B cell (primary cell): ENCODE measurements around the gene CHCHD3. TPM values are rescaled to one million over a fixed set of nuclear protein-coding genes. Genes with fewer than 3 reads are reported as not detected.

Experiments
- ATAC-seq: fragments of 200-7000 bp; cut with Tn5 transposase; one replicate; pipeline ENCODE4 v1.10.0; 2021; ENCODE audit warnings: low read depth, mild to moderate bottlenecking, moderate number of reproducible peaks, moderate library complexity
- CTCF ChIA-PET: fragments of 350-600 bp; sonication (Branson Sonifier 250); formaldehyde crosslinking; loops from one replicate; lab custom pipeline; 2021; ENCODE audit warnings: antibody characterized with exemption, inconsistent platforms; lab: Charles Lee
- POLR2A ChIA-PET: fragments of 350-600 bp; sonication (Branson Sonifier 250); formaldehyde crosslinking; loops from one replicate; lab custom pipeline; 2021; ENCODE audit warnings: antibody characterized with exemption; lab: Charles Lee
- DNase-seq: peaks from one replicate; pipeline ENCODE4 v3.0.0; 2013
- H2AFZ ChIP-seq: 2 replicates; pipeline ENCODE4 v1.6.1; 2012; ENCODE audit warnings: mild to moderate bottlenecking, low read depth, low read length; ENCODE audit not compliant: insufficient read depth, poor library complexity, severe bottlenecking
- H3K27ac ChIP-seq, 2 donors: 1 replicate in 1 of 2; 2 replicates in 1 of 2; pipeline ENCODE4 v1.5.1; 2012 to 2013; ENCODE audit warnings: low read length in 2 of 2, mild to moderate bottlenecking in 2 of 2, moderate library complexity in 1 of 2
- H3K27me3 ChIP-seq, 4 experiments: fragments of 200-600 bp in 1 of 4; sonication (generic) in 1 of 4; replicated peaks in 1 of 4; 1 replicate in 2 of 4; 2 replicates in 2 of 4; pipeline versions ENCODE4 v1.6.1 to v1.7.0; 2013 to 2016; ENCODE audit warnings: low read length in 3 of 4, mild to moderate bottlenecking in 2 of 4, mixed read lengths in 1 of 4, moderate library complexity in 1 of 4; ENCODE audit not compliant: insufficient read depth in 4 of 4, control insufficient read depth in 3 of 4; ENCODE audit errors: control extremely low read depth in 1 of 4
- H3K36me3 ChIP-seq, 2 experiments: replicated peaks in 1 of 2; 1 replicate in 1 of 2; 2 replicates in 1 of 2; pipeline versions ENCODE4 v1.6.1 to v1.7.1; 2013; ENCODE audit warnings: low read length in 1 of 2; ENCODE audit not compliant: insufficient read depth in 2 of 2, control insufficient read depth in 1 of 2; ENCODE audit errors: control extremely low read depth in 1 of 2, extremely low read depth in 1 of 2
- H3K4me1 ChIP-seq, 2 donors: fragments of 200-600 bp in 1 of 2; sonication (generic) in 1 of 2; 1 replicate in 1 of 2; 2 replicates in 1 of 2; pipeline versions ENCODE4 v1.5.1 to v1.6.1; 2013 to 2017; ENCODE audit warnings: low read length in 2 of 2; ENCODE audit not compliant: control insufficient read depth in 2 of 2, insufficient read depth in 2 of 2
- H3K4me2 ChIP-seq: replicated peaks from 2 replicates; pipeline ENCODE3; 2012; ENCODE audit warnings: mild to moderate bottlenecking, low read depth, low read length; ENCODE audit not compliant: poor library complexity, severe bottlenecking
- H3K4me3 ChIP-seq, 5 experiments: fragments of 200-600 bp in 1 of 5; sonication (generic) in 1 of 5; 1 replicate in 3 of 5; 2 replicates in 2 of 5; pipeline versions ENCODE4 v1.5.1 to v1.7.0; 2011 to 2016; ENCODE audit warnings: low read length in 4 of 5, mild to moderate bottlenecking in 4 of 5, low read depth in 2 of 5, control low read depth in 1 of 5, moderate library complexity in 1 of 5; ENCODE audit not compliant: insufficient read depth in 1 of 5; ENCODE audit errors: control extremely low read depth in 1 of 5, extremely low read depth in 1 of 5
- H3K79me2 ChIP-seq: fragments of 200-600 bp; sonication (generic); one replicate; pipeline ENCODE4 v1.6.0; 2016; ENCODE audit warnings: low read length; ENCODE audit not compliant: control insufficient read depth, insufficient read depth
- H3K9ac ChIP-seq: fragments of 200-600 bp; sonication (generic); 2 replicates; pipeline ENCODE4 v1.6.1; 2017; ENCODE audit warnings: mild to moderate bottlenecking, low read length, moderate library complexity
- H3K9me3 ChIP-seq, 3 donors: one replicate each; pipeline versions ENCODE4 v1.6.1 to v1.7.1; 2013; ENCODE audit warnings: low read length in 2 of 3; ENCODE audit not compliant: control insufficient read depth in 2 of 3, insufficient read depth in 1 of 3; ENCODE audit errors: control extremely low read depth in 1 of 3
- H4K20me1 ChIP-seq: 2 replicates; pipeline ENCODE4 v1.6.0; 2012; ENCODE audit warnings: mild to moderate bottlenecking, low read length; ENCODE audit not compliant: insufficient read depth, control insufficient read depth, poor library complexity, severe bottlenecking
- H3K27ac Mint-ChIP-seq: one replicate; pipeline ENCODE4 v1.8.0; 2021; ENCODE audit warnings: mixed read lengths
- H3K27me3 Mint-ChIP-seq: one replicate; pipeline ENCODE4 v1.8.0; 2021; ENCODE audit warnings: mixed read lengths
- H3K4me1 Mint-ChIP-seq: one replicate; pipeline ENCODE4 v1.8.0; 2021; ENCODE audit warnings: mixed read lengths
- H3K4me3 Mint-ChIP-seq: one replicate; pipeline ENCODE4 v1.8.0; 2021; ENCODE audit warnings: mixed read lengths
- H3K9me3 Mint-ChIP-seq: one replicate; pipeline ENCODE4 v1.8.0; 2022; ENCODE audit warnings: mixed read lengths; ENCODE audit not compliant: insufficient read depth
- EZH2 ChIP-seq: IDR thresholded peaks from 2 replicates; pipeline ENCODE4 v1.6.1; 2012; ENCODE audit warnings: borderline replicate concordance, low read depth, mild to moderate bottlenecking, moderate library complexity, low read length; ENCODE audit not compliant: insufficient read depth, poor library complexity, severe bottlenecking
- WGBS: methylation state at CpG from one replicate; pipeline ENCODE4 v1.1.5; 2013; ENCODE audit warnings: missing lambda C conversion rate; ENCODE audit not compliant: insufficient coverage; 5-methylcytosine and 5-hydroxymethylcytosine counted together
- intact Hi-C: fragments of 100-400 bp; cut with micrococcal nuclease; formaldehyde crosslinking; loops from one replicate; pipeline ENCODE4 v1.10.0; 2022
- polyA plus RNA-seq: library from polyadenylated mRNA; depleted of rRNA; stranded (reverse); fragments of >200 nt; gene quantifications from 2 replicates; pipeline ENCODE4 v1.2.3, GENCODE V29; 2012
- total RNA-seq, 2 donors: library from RNA; stranded (reverse); fragments of 120-200 nt in 1 of 2; gene quantifications; 1 replicate in 1 of 2; 2 replicates in 1 of 2; pipeline versions ENCODE4 v1.2.3 to v1.2.4, GENCODE V29; 2013 to 2022
- TF ChIP-seq, protein P1 (sequence below): fragments of 200-600 bp; IDR thresholded peaks from one replicate; pipeline ENCODE4 v1.8.0; 2022; ENCODE audit warnings: antibody characterized with exemption, mild to moderate bottlenecking

Gene CHCHD3
- total and polyA plus RNA-seq, 2 donors (not counting 1 experiment from before 2014, with no cell fraction given) = 20.1 to 38.4 TPM

DNA sequence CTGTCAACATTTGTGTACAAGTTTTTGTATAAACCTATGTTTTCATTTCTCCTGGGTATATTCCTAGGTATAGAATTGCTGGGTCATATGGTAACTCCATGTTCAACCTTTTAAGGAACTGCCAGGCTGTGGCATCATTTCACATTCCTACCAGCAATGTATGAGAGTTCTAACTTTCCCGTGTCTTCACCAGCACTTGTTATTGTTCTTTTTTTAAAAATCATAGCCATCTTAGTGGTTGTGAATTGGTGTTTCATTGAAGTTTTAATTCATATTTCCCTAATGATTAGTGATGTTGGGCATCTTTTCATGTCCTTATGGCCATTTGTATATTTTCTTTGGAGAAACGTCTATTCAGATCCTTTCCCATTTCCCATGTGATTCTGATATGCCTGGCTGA lies 312.6 kb downstream of the CHCHD3 start:
- Mint-ChIP-seq H3K9me3 (peaks cover 3% of the 10 kb centered on the region), H3K27me3 (peaks cover 2% of the 10 kb centered on the region), H3K4me1 (peaks cover 8% of the 10 kb centered on the region), H3K4me3 (no peak overlapping the region), H3K27ac (no peak overlapping the region)
- H4K20me1 ChIP-seq = no peaks in the 10 kb centered on the region
- H2AFZ ChIP-seq = no peak overlapping the region
- no peak overlapping the region for H3K27ac ChIP-seq
- H3K79me2 ChIP-seq = no peaks in the 10 kb centered on the region
- ChIA-PET CTCF (no interaction called here), POLR2A (no interaction called here)
- H3K4me3 ChIP-seq = no peak overlapping the region
- H3K9ac ChIP-seq = no peak overlapping the region
- ATAC-seq (no peak), DNase-seq (no peak)
- no CpG with 5 or more reads among the region's 2 CpGs for WGBS
- H3K27me3 ChIP-seq = no peaks in the 10 kb centered on the region
- H3K4me2 ChIP-seq = no peak overlapping the region
- peaks cover 0 to 13% (median 0%) of the 10 kb centered on the region in 3 donors for H3K9me3 ChIP-seq
- intact Hi-C loops = no loop called here
- peaks cover 0 to 8% of the 10 kb centered on the region in 2 donors for H3K4me1 ChIP-seq
- no peak for TF ChIP-seq EZH2
- TF ChIP-seq, protein P1, sequence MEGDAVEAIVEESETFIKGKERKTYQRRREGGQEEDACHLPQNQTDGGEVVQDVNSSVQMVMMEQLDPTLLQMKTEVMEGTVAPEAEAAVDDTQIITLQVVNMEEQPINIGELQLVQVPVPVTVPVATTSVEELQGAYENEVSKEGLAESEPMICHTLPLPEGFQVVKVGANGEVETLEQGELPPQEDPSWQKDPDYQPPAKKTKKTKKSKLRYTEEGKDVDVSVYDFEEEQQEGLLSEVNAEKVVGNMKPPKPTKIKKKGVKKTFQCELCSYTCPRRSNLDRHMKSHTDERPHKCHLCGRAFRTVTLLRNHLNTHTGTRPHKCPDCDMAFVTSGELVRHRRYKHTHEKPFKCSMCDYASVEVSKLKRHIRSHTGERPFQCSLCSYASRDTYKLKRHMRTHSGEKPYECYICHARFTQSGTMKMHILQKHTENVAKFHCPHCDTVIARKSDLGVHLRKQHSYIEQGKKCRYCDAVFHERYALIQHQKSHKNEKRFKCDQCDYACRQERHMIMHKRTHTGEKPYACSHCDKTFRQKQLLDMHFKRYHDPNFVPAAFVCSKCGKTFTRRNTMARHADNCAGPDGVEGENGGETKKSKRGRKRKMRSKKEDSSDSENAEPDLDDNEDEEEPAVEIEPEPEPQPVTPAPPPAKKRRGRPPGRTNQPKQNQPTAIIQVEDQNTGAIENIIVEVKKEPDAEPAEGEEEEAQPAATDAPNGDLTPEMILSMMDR = no peak
- H3K36me3 ChIP-seq = no peaks in the 10 kb centered on the region

DNA sequence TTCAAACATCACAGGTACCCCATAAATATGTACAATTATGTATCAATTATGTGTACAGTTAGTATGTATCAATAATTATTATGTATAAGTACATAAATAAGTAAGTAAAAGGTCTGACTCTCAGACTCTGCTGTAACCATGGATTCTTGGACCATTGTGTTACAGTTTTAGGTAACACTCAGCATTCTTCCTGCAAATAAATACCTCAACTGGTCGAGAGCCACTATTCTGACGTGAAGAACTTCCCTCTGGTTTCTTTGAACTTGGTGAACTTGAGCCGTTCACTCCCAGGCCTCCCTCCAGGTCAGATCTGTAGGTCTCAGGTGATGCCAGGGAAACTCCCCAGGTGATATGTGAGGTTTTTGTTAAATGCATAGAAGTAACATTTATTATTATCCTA lies 313.8 kb downstream of the CHCHD3 start:
- no peak for DNase-seq

More for the DNA sequence above, 313.8 kb downstream of the CHCHD3 start:
- Mint-ChIP-seq H3K27ac (no peak overlapping the region), H3K4me3 (no peak overlapping the region), H3K4me1 (peaks cover 8% of the 10 kb centered on the region), H3K9me3 (peaks cover 3% of the 10 kb centered on the region), H3K27me3 (peaks cover 2% of the 10 kb centered on the region)
- Histone ChIP-seq H3K4me1 (peaks cover 0 to 8% of the 10 kb centered on the region in 2 donors), H3K27ac (no peak overlapping the region), H3K9ac (no peak overlapping the region), H3K4me3 (no peak overlapping the region), H3K9me3 (peaks cover 0 to 13% (median 0%) of the 10 kb centered on the region in 3 donors), H2AFZ (no peak overlapping the region), H3K4me2 (no peak overlapping the region), H3K79me2 (no peaks in the 10 kb centered on the region), H3K36me3 (no peaks in the 10 kb centered on the region), H3K27me3 (no peaks in the 10 kb centered on the region), H4K20me1 (no peaks in the 10 kb centered on the region)
- ChIA-PET CTCF (no interaction called here), POLR2A (no interaction called here)
- intact Hi-C loops = no loop called here
- 100% methylated on average over 2 of the region's 3 CpGs for WGBS
- ATAC-seq = no peak
- TF ChIP-seq EZH2 = no peak
- TF ChIP-seq, protein P1 = no peak
